ENCODE data around the gene CEACAM18. TPM values are rescaled to one million over a fixed set of nuclear protein-coding genes. Genes with fewer than 3 reads are reported as not detected.

Gene CEACAM18
- total and polyA plus RNA-seq, 10 of the 15 experiments (the other 5 are each of a cell fraction or from before 2014, with no cell fraction given) = not detected

GRCh38 chr19:51531349-51532315 lies 53.3 kb downstream of the CEACAM18 start, which contains the start of gene SIGLEC6 (continued):
- TF ChIP-seq SIX5 (IDR thresholded peaks at IDR 0.05; ENCODE audit: low read depth, low read length, severe bottlenecking) (no peak), ZNF217 (IDR thresholded peaks at IDR 0.05) (no peak), CBFB (IDR thresholded peaks at IDR 0.05; ENCODE audit: low read depth) (no peak), CEBPB (IDR thresholded peaks at IDR 0.05; ENCODE audit: borderline replicate concordance in 1 of 2, low read depth in 2 of 2, low read length in 2 of 2) (no peak), ZNF274 (IDR thresholded peaks at IDR 0.05; ENCODE audit: insufficient read depth, insufficient read length) (no peak), SPI1 (IDR thresholded peaks at IDR 0.05; ENCODE audit: borderline replicate concordance, insufficient read depth, low read depth, low read length) (peak; percentile 95), STAT3 (IDR thresholded peaks at IDR 0.05; ENCODE audit: low read depth, low read length) (no peak), ZNF592 (IDR thresholded peaks at IDR 0.05) (no peak), MLLT1 (IDR thresholded peaks at IDR 0.05) (0 out of 2 replicates have a peak, but pooled peaks have one; percentile 31), NR2C2 (IDR thresholded peaks at IDR 0.05; ENCODE audit: borderline replicate concordance, control insufficient read depth, insufficient read length, low read depth) (no peak), LARP7 (IDR thresholded peaks at IDR 0.05) (no peak), SMAD1 (IDR thresholded peaks at IDR 0.05; ENCODE audit: low read depth, partially characterized antibody) (no peak), JUNB (IDR thresholded peaks at IDR 0.05) (no peak), NRF1 (conservative IDR thresholded peaks at IDR 0.05; ENCODE audit: low read depth, low read length) (no peak), IKZF2 (IDR thresholded peaks at IDR 0.05) (peak; percentile 62 to 67; a peak in 2 of 4 replicates), RBBP5 (conservative IDR thresholded peaks at IDR 0.05) (no peak), BMI1 (IDR thresholded peaks at IDR 0.05; ENCODE audit: borderline replicate concordance) (no peak), CREM (IDR thresholded peaks at IDR 0.05; ENCODE audit: low read depth) (no peak), CHD4 (IDR thresholded peaks at IDR 0.05) (no peak), NKRF (conservative IDR thresholded peaks at IDR 0.05) (no peak), EED (IDR thresholded peaks at IDR 0.05; ENCODE audit: low read depth) (peak; percentile 26; the same call in 1 of the 2 replicates), SUPT20H (IDR thresholded peaks at IDR 0.05; ENCODE audit: borderline replicate concordance, control insufficient read depth, low read depth, low read length) (no peak), HDAC2 (IDR thresholded peaks at IDR 0.05) (no peak), SRF (IDR thresholded peaks at IDR 0.05; ENCODE audit: low read depth in 2 of 2, low read length in 2 of 2) (no peak)

Measured in GM12878 (cell line).